Sigmoid colon (tissue), 7 donors: Measurements from ENCODE around the gene MOXD1. TPM values are rescaled to one million over a fixed set of nuclear protein-coding genes. Genes with fewer than 3 reads are reported as not detected.
A peak's percentile ranks its signal among the peaks of the same experiment; 100 is the strongest.

Experiments used
- DNase-seq: peaks from one replicate; pipeline ENCODE4 v3.0.0-alpha.2; 2019
- H3K27ac ChIP-seq, 4 donors: fragments of 200-600 bp; sonication (generic); one replicate each; pipeline ENCODE4 v1.5.1; 2016 to 2019; ENCODE audit warnings: mild to moderate bottlenecking in 1 of 4
- H3K27me3 ChIP-seq, 3 donors: fragments of 200-600 bp; sonication (generic); one replicate each; pipeline ENCODE4 v1.5.1; 2019; ENCODE audit warnings: mild to moderate bottlenecking in 1 of 3
- H3K36me3 ChIP-seq, 4 donors: fragments of 200-600 bp; sonication (generic); one replicate each; pipeline ENCODE4 v1.5.1; 2016 to 2019
- H3K4me1 ChIP-seq, 4 donors: fragments of 200-600 bp; sonication (generic); one replicate each; pipeline ENCODE4 v1.5.1; 2017 to 2019
- H3K4me3 ChIP-seq, 4 donors: fragments of 200-600 bp; sonication (generic); one replicate each; pipeline ENCODE4 v1.5.1; 2017 to 2019; ENCODE audit warnings: mild to moderate bottlenecking in 2 of 4, moderate library complexity in 1 of 4
- H3K9me3 ChIP-seq, 4 donors: fragments of 200-600 bp in 3 of 4; sonication (generic) in 3 of 4; one replicate each; pipeline versions ENCODE4 v1.5.1 to v1.6.1; 2013 to 2019
- EP300 ChIP-seq, 4 donors: sonication (generic); formaldehyde crosslinking; IDR thresholded peaks; one replicate each; pipeline ENCODE4 v1.6.1; 2017; ENCODE audit warnings: antibody characterized with exemption in 4 of 4
- POLR2A ChIP-seq, 2 donors: fragments of 450-650 bp; IDR thresholded peaks; one replicate each; pipeline ENCODE4 v1.6.1; 2016; ENCODE audit warnings: antibody characterized with exemption in 2 of 2, mild to moderate bottlenecking in 2 of 2, moderate library complexity in 2 of 2
- POLR2AphosphoS5 ChIP-seq, 4 donors: sonication (generic); formaldehyde crosslinking; IDR thresholded peaks; one replicate each; pipeline ENCODE4 v1.6.1; 2017; ENCODE audit warnings: antibody characterized with exemption in 4 of 4
- WGBS, 2 donors: extraction: QIAGEN DNeasy Blood & Tissue Kit; methylation state at CpG; one replicate each; pipeline ENCODE4 v1.1.7; 2013; 5-methylcytosine and 5-hydroxymethylcytosine counted together
- intact Hi-C: fragments of 100-400 bp; cut with DNase I; formaldehyde crosslinking; loops from one replicate; pipeline ENCODE4 v1.15.1; 2023
- polyA plus RNA-seq, 3 donors: library from polyadenylated mRNA; stranded (reverse); fragments of 200-250 nt; gene quantifications; one replicate each; pipeline ENCODE4 v1.2.3, GENCODE V29; 2013
- total RNA-seq, 4 donors: library from RNA; depleted of rRNA; stranded (reverse); fragments of >200 nt; gene quantifications; one replicate each; pipeline ENCODE4 v1.1.0, GENCODE V29; 2016
- TF ChIP-seq, protein P1 (sequence below), 4 experiments: fragments of 450-650 bp in 3 of 4; fragments of 200-600 bp in 1 of 4; IDR thresholded peaks; one replicate each; pipeline ENCODE4 v1.5.1; 2016 to 2019; ENCODE audit warnings: antibody characterized with exemption in 4 of 4, mild to moderate bottlenecking in 3 of 4, moderate library complexity in 2 of 4
- donor health status: healthy with polysubstance abuse.
- donor health status: Bipolar disorder and iron deficiency.
- donor health status: healthy.

Gene MOXD1
- total and polyA plus RNA-seq, 7 donors, result 1.2 to 20.8 (median 9.4) TPM

GRCh38 chr6:132334521-132334885 lies 66.8 kb downstream of the MOXD1 start:
- no peak overlapping the region for H3K27ac ChIP-seq
- WGBS, 2 donors, result 16 to 59% methylated on average over 4 of the region's 4 CpGs
- H3K4me3 ChIP-seq, result no peak overlapping the region
- no peak for TF ChIP-seq POLR2AphosphoS5 (IDR thresholded peaks at IDR 0.05)
- TF ChIP-seq EP300 (IDR thresholded peaks at IDR 0.05), result no peak
- TF ChIP-seq, protein P1, sequence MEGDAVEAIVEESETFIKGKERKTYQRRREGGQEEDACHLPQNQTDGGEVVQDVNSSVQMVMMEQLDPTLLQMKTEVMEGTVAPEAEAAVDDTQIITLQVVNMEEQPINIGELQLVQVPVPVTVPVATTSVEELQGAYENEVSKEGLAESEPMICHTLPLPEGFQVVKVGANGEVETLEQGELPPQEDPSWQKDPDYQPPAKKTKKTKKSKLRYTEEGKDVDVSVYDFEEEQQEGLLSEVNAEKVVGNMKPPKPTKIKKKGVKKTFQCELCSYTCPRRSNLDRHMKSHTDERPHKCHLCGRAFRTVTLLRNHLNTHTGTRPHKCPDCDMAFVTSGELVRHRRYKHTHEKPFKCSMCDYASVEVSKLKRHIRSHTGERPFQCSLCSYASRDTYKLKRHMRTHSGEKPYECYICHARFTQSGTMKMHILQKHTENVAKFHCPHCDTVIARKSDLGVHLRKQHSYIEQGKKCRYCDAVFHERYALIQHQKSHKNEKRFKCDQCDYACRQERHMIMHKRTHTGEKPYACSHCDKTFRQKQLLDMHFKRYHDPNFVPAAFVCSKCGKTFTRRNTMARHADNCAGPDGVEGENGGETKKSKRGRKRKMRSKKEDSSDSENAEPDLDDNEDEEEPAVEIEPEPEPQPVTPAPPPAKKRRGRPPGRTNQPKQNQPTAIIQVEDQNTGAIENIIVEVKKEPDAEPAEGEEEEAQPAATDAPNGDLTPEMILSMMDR (IDR thresholded peaks at IDR 0.05), result no peak
- no peak for TF ChIP-seq POLR2A (IDR thresholded peaks at IDR 0.05)
- no peaks in the 10 kb centered on the region for H3K27me3 ChIP-seq
- intact Hi-C loops, result no loop called here
- DNase-seq, result no peak
- no peaks in the 10 kb centered on the region for H3K9me3 ChIP-seq
- H3K36me3 ChIP-seq, result no peaks in the 10 kb centered on the region
- H3K4me1 ChIP-seq, result peaks cover 0 to 9% (median 4%) of the 10 kb centered on the region in 4 donors

- intact Hi-C loops, result no loop called here
- no peaks in the 10 kb centered on the region for H3K9me3 ChIP-seq
- no peaks in the 10 kb centered on the region for H3K36me3 ChIP-seq
- 12 to 62% methylated on average over 6 of the region's 6 CpGs for WGBS, 2 donors
- TF ChIP-seq POLR2A (IDR thresholded peaks at IDR 0.05) (no peak), POLR2AphosphoS5 (IDR thresholded peaks at IDR 0.05) (peak in 1 of 4 donors; percentile 39), EP300 (IDR thresholded peaks at IDR 0.05) (no peak)
- TF ChIP-seq, protein P1 (IDR thresholded peaks at IDR 0.05), result no peak
- no peak overlapping the region for H3K4me3 ChIP-seq
- no peak overlapping the region for H3K27ac ChIP-seq
- H3K4me1 ChIP-seq, result peaks cover 0 to 9% (median 4%) of the 10 kb centered on the region in 4 donors
- H3K27me3 ChIP-seq, result no peaks in the 10 kb centered on the region
- no peak for DNase-seq
Measured at GRCh38 chr6:132333639-132334520, 67.4 kb downstream of the MOXD1 start.

DNA sequence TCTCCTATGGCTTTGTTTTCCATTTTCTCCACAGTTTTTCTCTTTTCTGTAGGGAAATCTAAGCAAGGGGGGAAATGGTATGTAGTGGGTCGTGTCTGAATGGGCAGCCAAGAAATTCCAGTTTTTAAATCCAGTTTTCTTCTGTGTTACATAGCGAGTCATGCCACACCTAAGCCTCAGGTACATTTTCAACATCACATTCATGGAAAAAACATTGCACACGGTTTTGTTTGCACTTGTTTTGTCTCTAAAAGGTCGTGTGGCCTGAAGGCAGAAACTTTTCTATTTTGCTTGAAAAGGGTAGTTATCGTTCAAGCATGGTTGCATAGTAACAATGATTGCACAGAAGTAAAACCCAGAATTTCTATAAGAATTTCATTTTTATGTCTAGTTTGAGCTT lies 70.5 kb downstream of the MOXD1 start:
- Histone ChIP-seq H3K4me3 (no peak overlapping the region), H3K27ac (no peak overlapping the region), H3K9me3 (no peaks in the 10 kb centered on the region), H3K4me1 (peaks cover 0 to 9% (median 4%) of the 10 kb centered on the region in 4 donors), H3K27me3 (no peaks in the 10 kb centered on the region), H3K36me3 (no peaks in the 10 kb centered on the region)
- 59 to 73% methylated on average over 5 of the region's 5 CpGs for WGBS, 2 donors
- no peak for DNase-seq
- TF ChIP-seq, protein P1 (IDR thresholded peaks at IDR 0.05), result no peak
- TF ChIP-seq POLR2AphosphoS5 (IDR thresholded peaks at IDR 0.05) (no peak), POLR2A (IDR thresholded peaks at IDR 0.05) (no peak), EP300 (IDR thresholded peaks at IDR 0.05) (no peak)
- intact Hi-C loops, result no loop called here

GRCh38 chr6:132322398-132322797 lies 78.9 kb downstream of the MOXD1 start:
- Histone ChIP-seq H3K4me3 (no peak overlapping the region), H3K27ac (no peak overlapping the region), H3K4me1 (no peaks in the 10 kb centered on the region), H3K36me3 (peaks cover 0 to 2% (median 0%) of the 10 kb centered on the region in 4 donors), H3K9me3 (peaks cover 0 to 3% (median 0%) of the 10 kb centered on the region in 4 donors), H3K27me3 (no peaks in the 10 kb centered on the region)
- WGBS, 2 donors, result 68 to 89% methylated on average over 2 of the region's 2 CpGs
- TF ChIP-seq, protein P1 (IDR thresholded peaks at IDR 0.05), result no peak
- no peak for TF ChIP-seq POLR2AphosphoS5 (IDR thresholded peaks at IDR 0.05)
- TF ChIP-seq EP300 (IDR thresholded peaks at IDR 0.05), result no peak
- no peak for TF ChIP-seq POLR2A (IDR thresholded peaks at IDR 0.05)
- intact Hi-C loops, result no loop called here
- DNase-seq, result no peak
